GM18508 (cell line): ENCODE data around the gene POU2F1.
A peak's percentile ranks its signal among the peaks of the same experiment; 100 is the strongest.

ENCODE experiments used
- ATAC-seq: cut with Tn5 transposase; IDR thresholded peaks from one replicate; pipeline ENCODE4 v1.9.1; 2021; ENCODE audit warnings: moderate number of reproducible peaks; ENCODE audit not compliant: insufficient read depth, unreplicated experiment

POU2F1 gene

GRCh38 chr1:167431909-167432650 lies 211.4 kb downstream of the POU2F1 start:
- ATAC-seq, result no peak

GRCh38 chr1:167432780-167433179 lies 212.1 kb downstream of the POU2F1 start:
- no peak for ATAC-seq

GRCh38 chr1:167433884-167434283 lies 213.2 kb downstream of the POU2F1 start:
- ATAC-seq, result no peak

GRCh38 chr1:167434306-167434705 lies 213.6 kb downstream of the POU2F1 start:
- no peak for ATAC-seq

- no peak for ATAC-seq
These were observed 214.8 kb downstream of the POU2F1 start for GRCh38 chr1:167435484-167435883.

- no peak for ATAC-seq
These were observed 217.8 kb downstream of the POU2F1 start for GRCh38 chr1:167438171-167439138.

GRCh38 chr1:167439301-167439988 lies 218.8 kb downstream of the POU2F1 start:
- ATAC-seq, result no peak

- no peak for ATAC-seq
These were observed 219.7 kb downstream of the POU2F1 start for GRCh38 chr1:167440345-167440744.

- no peak for ATAC-seq
These were observed 220.1 kb downstream of the POU2F1 start for GRCh38 chr1:167440776-167441175.

GRCh38 chr1:167441222-167441621 lies 220.5 kb downstream of the POU2F1 start:
- ATAC-seq, result no peak

GRCh38 chr1:167442142-167442848 lies 221.6 kb downstream of the POU2F1 start:
- ATAC-seq, result no peak

GRCh38 chr1:167442854-167443565 lies 222.3 kb downstream of the POU2F1 start:
- no peak for ATAC-seq

GRCh38 chr1:167443757-167444156 lies 223.1 kb downstream of the POU2F1 start:
- no peak for ATAC-seq

- ATAC-seq, result no peak
These were observed 226.3 kb downstream of the POU2F1 start for GRCh38 chr1:167446966-167447365.

- ATAC-seq, result peak; percentile 56
These were observed 226.9 kb downstream of the POU2F1 start for GRCh38 chr1:167447521-167448136.

- no peak for ATAC-seq
These were observed 230.2 kb downstream of the POU2F1 start for GRCh38 chr1:167450843-167451242.

GRCh38 chr1:167452483-167452882 lies 231.8 kb downstream of the POU2F1 start:
- ATAC-seq, result no peak

GRCh38 chr1:167453123-167453522 lies 232.4 kb downstream of the POU2F1 start:
- ATAC-seq, result no peak

- ATAC-seq, result no peak
These were observed 233.7 kb downstream of the POU2F1 start for GRCh38 chr1:167454304-167454893.
